ENCODE data around the gene CTSZ. TPM values are rescaled to one million over a fixed set of nuclear protein-coding genes. Genes with fewer than 3 reads are reported as not detected.

Gene CTSZ
- total and polyA plus RNA-seq, 2 experiments from 2014 or later = 0.58 to 41.4 TPM

DNA sequence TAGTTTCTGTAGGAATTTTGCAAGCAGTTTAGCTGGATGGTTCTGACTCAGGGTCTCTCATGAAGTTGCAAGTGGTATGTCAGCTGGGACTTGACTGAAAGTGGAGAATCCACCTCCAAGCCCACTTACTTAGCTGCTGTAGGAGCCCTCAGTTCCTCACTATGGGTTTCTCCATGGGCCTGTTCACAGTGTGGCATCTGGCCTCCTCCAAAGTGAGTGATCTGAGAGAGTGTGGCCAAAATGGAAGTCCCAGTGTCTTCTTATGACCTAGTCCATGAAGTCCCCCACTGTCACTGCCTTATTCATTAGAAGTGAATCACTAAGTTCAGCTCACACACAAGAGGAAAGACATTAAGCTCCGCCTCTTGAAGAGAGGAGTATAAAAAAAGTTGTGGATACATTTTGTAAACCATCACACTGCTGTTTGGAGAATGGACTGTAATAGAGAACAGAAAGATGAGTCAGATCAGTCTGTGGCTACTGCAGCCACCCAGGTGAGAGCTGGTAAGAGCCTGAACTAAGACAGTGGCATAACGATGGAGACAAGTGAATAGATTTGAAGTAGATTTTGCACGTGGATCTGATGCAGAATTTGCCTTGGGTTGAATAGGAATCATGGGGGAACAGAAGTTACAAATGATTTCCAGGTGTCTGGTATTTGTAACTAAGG, 30.9 kb downstream of the CTSZ start (continued):
- no peak for TF ChIP-seq ZNF462 (CRISPR knock-in tag; IDR thresholded peaks at IDR 0.05)
- TF ChIP-seq ZNF331 (CRISPR knock-in tag; IDR thresholded peaks at IDR 0.05; ENCODE audit: low read depth) = no peak
- no peak for TF ChIP-seq STAT1 (IDR thresholded peaks at IDR 0.05; ENCODE audit: unreplicated experiment)
- no peak for TF ChIP-seq CREB1 (CRISPR knock-in tag; IDR thresholded peaks at IDR 0.05; ENCODE audit: low read depth)

DNA sequence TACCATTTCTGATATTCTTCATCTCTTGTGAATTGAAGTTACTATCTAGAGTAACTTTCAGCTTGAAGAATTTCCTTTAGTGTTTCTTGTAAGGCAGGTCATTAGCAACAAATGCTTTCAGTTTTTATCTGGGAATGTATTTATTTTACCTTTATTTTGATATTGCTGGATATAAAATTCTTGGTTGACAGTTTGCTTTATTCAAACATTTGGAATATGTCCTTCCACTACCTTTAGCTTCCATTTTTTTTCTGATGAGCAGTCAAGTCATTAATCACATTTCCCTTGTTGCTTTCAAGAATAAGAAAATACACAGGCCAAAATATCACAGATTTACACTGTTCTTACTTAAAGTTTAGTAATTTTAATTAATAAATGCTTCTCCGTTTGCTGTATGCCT, 31.7 kb downstream of the CTSZ start:
- Histone ChIP-seq H2AFZ (no peak overlapping the region), H3K79me2 (replicated peaks; ENCODE audit: insufficient read depth) (no peaks in the 10 kb centered on the region), H3K36me3 (ENCODE audit: insufficient read depth) (no peaks in the 10 kb centered on the region), H3K4me1 (ENCODE audit: insufficient read depth) (peaks cover 6% of the 10 kb centered on the region; the same call in 1 of the 2 replicates), H3K9me2 (ENCODE audit: insufficient read depth) (no peaks in the 10 kb centered on the region), H3F3A (replicated peaks; ENCODE audit: low read depth) (no peaks in the 10 kb centered on the region), H3K27ac (ENCODE audit: low read depth) (no peak overlapping the region), H3K4me3 (no peak overlapping the region), H3K4me2 (no peak overlapping the region), H3K27me3 (ENCODE audit: insufficient read depth) (no peaks in the 10 kb centered on the region), H4K20me1 (replicated peaks; ENCODE audit: insufficient read depth) (no peaks in the 10 kb centered on the region)
- Mint-ChIP-seq H3K27ac (no peak overlapping the region), H3K4me3 (no peak overlapping the region), H3K27me3 (ENCODE audit: insufficient read depth, low read depth, poor library complexity) (peaks cover 10% of the 10 kb centered on the region), H3K9me3 (peaks cover 14% of the 10 kb centered on the region; the same call in 2 of the 3 replicates), H3K4me1 (peaks cover 12% of the 10 kb centered on the region), H3K36me3 (ENCODE audit: low read depth) (no peaks in the 10 kb centered on the region; the same call in 2 of the 3 replicates)
- DNase-seq (ENCODE audit: low spot score) (no peak), ATAC-seq (no peak)
- TF ChIP-seq, protein P1, sequence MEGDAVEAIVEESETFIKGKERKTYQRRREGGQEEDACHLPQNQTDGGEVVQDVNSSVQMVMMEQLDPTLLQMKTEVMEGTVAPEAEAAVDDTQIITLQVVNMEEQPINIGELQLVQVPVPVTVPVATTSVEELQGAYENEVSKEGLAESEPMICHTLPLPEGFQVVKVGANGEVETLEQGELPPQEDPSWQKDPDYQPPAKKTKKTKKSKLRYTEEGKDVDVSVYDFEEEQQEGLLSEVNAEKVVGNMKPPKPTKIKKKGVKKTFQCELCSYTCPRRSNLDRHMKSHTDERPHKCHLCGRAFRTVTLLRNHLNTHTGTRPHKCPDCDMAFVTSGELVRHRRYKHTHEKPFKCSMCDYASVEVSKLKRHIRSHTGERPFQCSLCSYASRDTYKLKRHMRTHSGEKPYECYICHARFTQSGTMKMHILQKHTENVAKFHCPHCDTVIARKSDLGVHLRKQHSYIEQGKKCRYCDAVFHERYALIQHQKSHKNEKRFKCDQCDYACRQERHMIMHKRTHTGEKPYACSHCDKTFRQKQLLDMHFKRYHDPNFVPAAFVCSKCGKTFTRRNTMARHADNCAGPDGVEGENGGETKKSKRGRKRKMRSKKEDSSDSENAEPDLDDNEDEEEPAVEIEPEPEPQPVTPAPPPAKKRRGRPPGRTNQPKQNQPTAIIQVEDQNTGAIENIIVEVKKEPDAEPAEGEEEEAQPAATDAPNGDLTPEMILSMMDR (conservative IDR thresholded peaks at IDR 0.05; ENCODE audit: low read depth in 2 of 2) = no peak
- TF ChIP-seq EZH2phosphoT487 (IDR thresholded peaks at IDR 0.05; ENCODE audit: unreplicated experiment) = no peak
